Kidney (tissue), 14 donors: ENCODE results near the gene BCLAF3. TPM values are rescaled to one million over a fixed set of nuclear protein-coding genes. Genes with fewer than 3 reads are reported as not detected.

ENCODE experiments used
- DNase-seq, 5 donors: peaks; one replicate each; pipeline ENCODE4 v3.0.0-alpha.2; 2013 to 2020
- FAIRE-seq: peaks from 2 replicates; lab custom pipeline; 2012; peaks lifted over from hg19 to GRCh38; lab: Jason Lieb, UNC
- H3K27ac ChIP-seq, 2 donors: one replicate each; pipeline ENCODE4 v1.7.0; 2013; ENCODE audit warnings: low read depth in 2 of 2, low read length in 2 of 2, inconsistent platforms in 1 of 2
- H3K27me3 ChIP-seq: one replicate; pipeline ENCODE4 v1.7.1; 2013; ENCODE audit warnings: low read length, inconsistent platforms; ENCODE audit not compliant: control insufficient read depth, insufficient read depth
- H3K36me3 ChIP-seq, 3 donors: one replicate each; pipeline versions ENCODE4 v1.7.0 to v1.7.1; 2013; ENCODE audit warnings: low read length in 3 of 3, control low read depth in 1 of 3, inconsistent platforms in 1 of 3; ENCODE audit not compliant: insufficient read depth in 3 of 3, control insufficient read depth in 2 of 3
- H3K4me1 ChIP-seq, 3 donors: one replicate each; pipeline versions ENCODE4 v1.7.0 to v1.7.1; 2013; ENCODE audit warnings: low read length in 3 of 3, inconsistent platforms in 1 of 3, low read depth in 1 of 3; ENCODE audit not compliant: control insufficient read depth in 2 of 3, insufficient read depth in 2 of 3
- H3K4me3 ChIP-seq, 3 donors: one replicate each; pipeline versions ENCODE4 v1.7.0 to v1.8.1; 2013; ENCODE audit warnings: low read length in 3 of 3, control low read depth in 1 of 3, inconsistent platforms in 1 of 3
- H3K9ac ChIP-seq, 3 donors: one replicate each; pipeline versions ENCODE4 v1.7.0 to v1.7.1; 2013; ENCODE audit warnings: low read length in 3 of 3, control low read depth in 1 of 3, inconsistent platforms in 1 of 3
- H3K9me3 ChIP-seq, 3 donors: one replicate each; pipeline versions ENCODE4 v1.7.0 to v1.7.1; 2013; ENCODE audit warnings: low read length in 3 of 3, control low read depth in 1 of 3, inconsistent platforms in 1 of 3; ENCODE audit not compliant: control insufficient read depth in 2 of 3, insufficient read depth in 1 of 3
- intact Hi-C: fragments of 100-400 bp; cut with DNase I; formaldehyde crosslinking; loops from one replicate; pipeline ENCODE4 v1.11.1; 2022
- polyA plus RNA-seq: library from polyadenylated mRNA; stranded (reverse); fragments of 350-450 nt; fragmentation: Illumina TruSeq; extraction: RNeasy Lipid Tissue Mini Kit (QIAGEN cat#74804); gene quantifications from one replicate; pipeline ENCODE4 v1.2.3, GENCODE V29; 2014; ENCODE audit warnings: low read depth, low replicate concordance; ENCODE audit not compliant: insufficient read depth
- total RNA-seq: library from RNA; stranded (reverse); fragmentation: NEBNext Ultra II Directional; extraction: Animal tissue kit (Norgen Biotek cat#: 25700); gene quantifications from one replicate; pipeline ENCODE4 v1.2.1, GENCODE V29; 2021
- TF ChIP-seq, protein P1 (sequence below): IDR thresholded peaks from 3 replicates; pipeline ENCODE4 v1.5.1; 2012; ENCODE audit warnings: mild to moderate bottlenecking, moderate library complexity, borderline replicate concordance; ENCODE audit not compliant: insufficient read depth; ENCODE audit errors: extremely low read depth
- donor health status: control.
- donor health status: control.
- donor health status: control.
- donor health status: control.
- donor health status: control.
- donor health status: DM: yes; HTN: yes; CAD: no.
- donor health status: Normal renal cell carcinoma (clear cell type).

BCLAF3 gene
- total and polyA plus RNA-seq, 2 donors from 2014 or later, result 3.1 to 17.2 TPM

DNA sequence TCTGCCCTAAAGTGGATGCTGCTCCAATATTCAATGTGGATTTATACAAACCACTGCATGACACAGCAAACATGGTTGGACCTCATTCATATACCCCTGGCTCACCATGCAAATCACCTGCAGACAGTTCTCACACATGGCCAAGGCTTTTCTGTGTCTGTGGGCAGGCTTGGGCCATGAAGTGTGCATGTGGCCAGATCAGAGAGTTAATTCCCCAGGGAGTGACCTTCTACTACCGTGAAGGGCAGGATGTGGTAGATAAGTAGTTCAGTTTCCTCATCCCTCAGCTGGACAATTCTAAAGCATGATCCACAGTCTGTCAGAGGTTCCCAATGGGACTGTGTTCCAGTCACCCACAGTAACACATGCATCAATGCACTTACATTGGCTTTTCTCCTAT is 24.6 kb upstream of the BCLAF3 start:
- TF ChIP-seq, protein P1, sequence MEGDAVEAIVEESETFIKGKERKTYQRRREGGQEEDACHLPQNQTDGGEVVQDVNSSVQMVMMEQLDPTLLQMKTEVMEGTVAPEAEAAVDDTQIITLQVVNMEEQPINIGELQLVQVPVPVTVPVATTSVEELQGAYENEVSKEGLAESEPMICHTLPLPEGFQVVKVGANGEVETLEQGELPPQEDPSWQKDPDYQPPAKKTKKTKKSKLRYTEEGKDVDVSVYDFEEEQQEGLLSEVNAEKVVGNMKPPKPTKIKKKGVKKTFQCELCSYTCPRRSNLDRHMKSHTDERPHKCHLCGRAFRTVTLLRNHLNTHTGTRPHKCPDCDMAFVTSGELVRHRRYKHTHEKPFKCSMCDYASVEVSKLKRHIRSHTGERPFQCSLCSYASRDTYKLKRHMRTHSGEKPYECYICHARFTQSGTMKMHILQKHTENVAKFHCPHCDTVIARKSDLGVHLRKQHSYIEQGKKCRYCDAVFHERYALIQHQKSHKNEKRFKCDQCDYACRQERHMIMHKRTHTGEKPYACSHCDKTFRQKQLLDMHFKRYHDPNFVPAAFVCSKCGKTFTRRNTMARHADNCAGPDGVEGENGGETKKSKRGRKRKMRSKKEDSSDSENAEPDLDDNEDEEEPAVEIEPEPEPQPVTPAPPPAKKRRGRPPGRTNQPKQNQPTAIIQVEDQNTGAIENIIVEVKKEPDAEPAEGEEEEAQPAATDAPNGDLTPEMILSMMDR, result no peak
- intact Hi-C loops, result no loop called here
- H3K4me3 ChIP-seq, result no peak overlapping the region
- DNase-seq (no peak), FAIRE-seq (no peak)
- H3K27ac ChIP-seq, result no peak overlapping the region
- H3K4me1 ChIP-seq, result no peaks in the 10 kb centered on the region
- H3K36me3 ChIP-seq, result no peaks in the 10 kb centered on the region
- H3K9me3 ChIP-seq, result no peaks in the 10 kb centered on the region
- H3K9ac ChIP-seq, result no peak overlapping the region
- H3K27me3 ChIP-seq, result no peaks in the 10 kb centered on the region

DNA sequence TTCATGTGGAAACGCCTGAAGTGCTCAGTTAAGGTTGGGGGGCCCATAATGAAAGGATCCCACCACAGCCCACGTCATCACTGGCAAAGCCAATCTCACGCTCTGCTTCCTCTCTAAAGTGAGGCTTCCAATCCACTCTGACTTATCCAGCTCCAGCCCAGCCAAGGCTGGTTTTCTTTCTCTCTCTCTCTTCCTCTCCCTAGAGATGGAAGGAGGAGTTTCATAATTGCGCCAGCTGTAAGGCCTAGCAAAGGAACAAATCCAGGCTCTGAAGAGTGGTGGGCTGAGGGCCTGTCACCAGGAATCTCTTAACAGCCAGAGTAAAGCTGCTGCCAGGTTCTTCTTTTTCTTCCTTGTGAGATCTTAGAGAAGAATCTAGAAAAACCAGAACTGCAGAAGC is 20.7 kb upstream of the BCLAF3 start:
- FAIRE-seq (no peak), DNase-seq (no peak)
- intact Hi-C loops, result no loop called here
- Histone ChIP-seq H3K4me3 (no peak overlapping the region), H3K9me3 (no peaks in the 10 kb centered on the region), H3K27me3 (peaks cover 2% of the 10 kb centered on the region), H3K36me3 (no peaks in the 10 kb centered on the region), H3K4me1 (no peaks in the 10 kb centered on the region), H3K27ac (no peak overlapping the region), H3K9ac (no peak overlapping the region)
- TF ChIP-seq, protein P1, result no peak

DNA sequence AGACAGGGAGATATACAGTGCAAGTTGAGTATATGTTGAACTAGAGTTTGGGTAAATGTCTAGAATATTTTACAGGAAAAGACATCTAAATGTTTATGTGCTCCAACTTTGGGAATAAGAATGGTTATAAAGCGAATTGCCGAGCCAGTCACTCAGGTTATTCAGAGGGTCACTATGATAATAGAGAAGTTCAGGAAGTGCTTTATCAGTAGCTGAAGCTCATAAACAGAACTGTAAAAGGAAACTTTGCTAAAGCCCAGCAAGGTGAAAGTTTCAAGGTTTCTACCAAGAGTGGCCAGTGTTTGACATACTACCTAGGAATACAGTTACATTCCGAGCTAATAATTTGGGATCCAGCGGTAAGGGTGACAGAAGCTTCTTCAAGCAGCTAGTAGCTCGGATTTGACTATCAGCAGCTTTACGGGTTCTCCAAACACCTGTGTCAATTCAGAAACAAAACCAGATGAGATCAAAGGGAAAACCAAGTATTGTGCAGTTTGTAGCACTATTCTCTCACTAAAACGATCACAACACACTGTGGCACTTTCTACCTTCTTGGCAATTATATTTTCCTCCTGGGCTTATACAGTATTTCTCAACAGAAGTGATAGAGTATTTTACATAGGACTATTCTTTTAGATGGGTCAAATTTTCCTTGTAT is 17.2 kb upstream of the BCLAF3 start:
- Histone ChIP-seq H3K36me3 (no peaks in the 10 kb centered on the region), H3K4me1 (no peaks in the 10 kb centered on the region), H3K4me3 (no peak overlapping the region), H3K9ac (no peak overlapping the region), H3K9me3 (no peaks in the 10 kb centered on the region), H3K27ac (no peak overlapping the region), H3K27me3 (peaks cover 2% of the 10 kb centered on the region)
- TF ChIP-seq, protein P1, result no peak
- DNase-seq (no peak), FAIRE-seq (no peak)
- intact Hi-C loops, result no loop called here

DNA sequence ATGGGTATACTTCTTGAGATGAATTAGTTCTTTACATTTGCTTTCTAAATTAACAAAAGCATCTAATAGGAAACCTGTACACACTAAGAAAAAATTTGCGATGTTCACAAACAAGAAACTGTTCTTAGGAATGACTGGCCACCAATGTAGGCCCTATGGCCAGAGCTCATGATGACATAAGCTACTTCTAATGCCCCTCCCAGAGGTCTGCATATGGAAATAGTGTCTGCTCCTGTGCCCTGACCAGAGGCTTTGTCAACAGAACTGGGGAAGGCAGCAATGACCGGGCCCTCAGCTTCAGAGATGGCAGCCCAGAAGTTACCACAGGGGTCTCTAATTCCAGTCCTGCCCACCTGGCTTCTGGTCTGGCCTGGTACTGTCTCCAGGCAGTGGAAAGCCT is 15.0 kb upstream of the BCLAF3 start:
- TF ChIP-seq, protein P1, result no peak
- no peaks in the 10 kb centered on the region for H3K9me3 ChIP-seq
- intact Hi-C loops, result no loop called here
- FAIRE-seq (no peak), DNase-seq (no peak)
- H3K27me3 ChIP-seq, result peaks cover 2% of the 10 kb centered on the region
- H3K27ac ChIP-seq, result no peak overlapping the region
- H3K4me1 ChIP-seq, result no peaks in the 10 kb centered on the region
- no peak overlapping the region for H3K9ac ChIP-seq
- H3K36me3 ChIP-seq, result no peaks in the 10 kb centered on the region
- no peak overlapping the region for H3K4me3 ChIP-seq
